GM18517 (cell line): ENCODE measurements around the gene MIR17HG.
A peak's percentile ranks its signal among the peaks of the same experiment; 100 is the strongest.

Experiments used
- ATAC-seq: cut with Tn5 transposase; IDR thresholded peaks from one replicate; pipeline ENCODE4 v1.9.1; 2021; ENCODE audit warnings: mild to moderate bottlenecking, moderate library complexity; ENCODE audit not compliant: unreplicated experiment

The MIR17HG gene

DNA sequence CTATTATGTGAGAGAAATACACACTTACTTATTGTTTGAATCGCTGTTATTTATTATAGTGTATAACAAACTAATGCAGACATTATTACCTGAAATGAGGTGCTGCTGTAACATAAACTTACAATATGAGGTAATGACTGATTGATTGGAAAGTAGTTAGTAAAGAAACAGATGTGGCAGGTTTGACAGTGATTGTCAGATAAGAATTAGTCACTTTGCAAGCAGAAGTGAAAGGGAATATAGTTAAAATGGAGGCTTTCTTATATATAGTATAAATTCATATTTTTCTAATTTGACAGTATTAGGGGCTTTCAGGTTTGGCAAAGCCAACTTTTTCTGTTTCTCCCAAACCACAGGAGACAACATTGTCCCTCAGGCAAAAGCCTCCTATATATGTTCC lies 20.6 kb downstream of the MIR17HG start:
- ATAC-seq: no peak

DNA sequence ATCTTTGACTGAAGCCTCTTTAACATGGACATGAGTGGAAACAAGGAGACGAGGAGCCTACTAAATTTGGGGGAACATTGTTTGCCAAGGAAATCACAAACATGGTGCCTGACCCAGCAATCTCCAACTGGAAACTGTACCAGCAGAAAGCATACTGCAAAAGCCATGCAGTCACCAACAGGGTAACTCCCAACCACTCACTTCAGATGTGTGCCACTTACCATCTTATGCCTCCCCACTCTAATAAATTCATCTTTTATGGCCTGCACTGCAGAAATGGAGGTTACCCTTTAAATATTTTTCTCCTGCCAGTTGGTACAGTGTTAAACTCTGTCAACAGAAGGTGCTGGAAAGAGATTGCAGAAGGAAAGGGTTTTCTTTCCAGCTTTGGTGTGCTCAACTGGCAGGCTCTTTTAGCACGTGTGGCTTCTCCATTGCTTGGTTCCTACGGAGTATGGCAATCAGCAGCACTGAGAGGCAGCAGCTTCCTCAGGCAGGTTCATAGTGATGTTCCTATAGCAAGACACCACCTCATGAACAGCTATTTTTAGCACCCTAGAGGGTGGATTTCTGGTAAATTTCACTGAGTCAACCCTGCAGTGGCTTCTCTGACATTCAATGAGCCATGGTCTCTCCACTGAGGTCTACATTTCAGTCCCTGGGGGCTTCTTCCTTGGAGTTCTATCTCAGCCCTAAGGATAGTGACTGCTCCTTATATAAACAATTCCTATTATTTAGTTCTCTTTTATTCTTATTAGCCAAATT lies 21.4 kb downstream of the MIR17HG start:
- no peak for ATAC-seq

DNA sequence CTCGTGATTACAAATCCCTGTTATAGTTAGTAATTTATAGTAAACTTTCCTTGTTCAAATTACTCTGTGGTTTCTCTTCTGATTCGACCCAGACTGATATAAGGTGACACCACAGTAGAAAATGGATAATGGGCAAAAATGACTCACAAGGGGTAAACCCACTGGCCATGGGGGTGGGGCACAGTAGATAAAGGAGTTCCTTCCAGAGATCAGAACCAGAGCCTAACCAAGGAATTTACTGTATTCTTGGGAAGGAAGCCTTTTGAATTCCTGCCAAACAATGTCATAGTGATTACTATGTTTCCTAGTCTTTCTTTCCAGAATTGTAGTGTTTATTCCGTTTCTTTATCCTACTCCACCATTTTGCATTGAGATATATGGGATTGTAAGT lies 21.9 kb downstream of the MIR17HG start:
- ATAC-seq: peak; percentile 44

DNA sequence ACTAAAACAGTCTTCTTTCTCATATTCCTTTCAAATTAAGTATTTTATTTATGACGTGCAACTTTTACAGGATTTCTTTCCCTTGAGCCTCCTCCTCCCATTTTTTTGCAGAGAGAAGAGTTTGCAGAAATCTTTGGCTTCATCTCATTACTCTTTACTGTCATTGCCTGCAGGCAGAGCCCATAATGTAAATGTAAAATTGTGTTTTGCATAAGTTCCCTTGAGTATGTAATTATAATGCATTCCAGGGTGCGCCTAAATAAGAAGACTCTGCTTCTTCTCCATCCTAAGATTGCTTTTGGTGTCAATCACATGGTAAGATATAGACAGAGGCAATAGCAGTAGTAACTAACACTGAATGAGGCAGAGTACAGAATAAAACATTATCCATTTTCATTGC lies 23.0 kb downstream of the MIR17HG start:
- no peak for ATAC-seq

DNA sequence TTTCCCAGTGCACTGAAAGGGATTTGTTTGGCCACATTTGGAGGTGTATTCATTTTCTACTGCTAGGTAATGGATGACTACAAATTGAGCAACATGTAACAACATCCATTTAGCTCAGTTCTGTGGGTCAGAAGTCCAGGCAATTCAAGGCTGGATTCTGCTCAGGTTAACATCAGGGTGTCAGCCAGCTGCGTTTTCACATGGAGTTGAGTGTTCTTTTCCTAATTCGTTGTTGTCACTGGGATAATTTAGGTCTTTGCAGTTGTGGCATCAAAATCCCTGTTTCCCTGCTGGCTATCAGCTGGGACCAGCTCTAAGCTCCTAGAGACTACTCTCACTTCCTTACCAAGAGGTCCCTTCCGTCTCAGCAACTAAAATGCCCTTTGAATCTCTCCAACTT lies 25.4 kb downstream of the MIR17HG start:
- no peak for ATAC-seq

DNA sequence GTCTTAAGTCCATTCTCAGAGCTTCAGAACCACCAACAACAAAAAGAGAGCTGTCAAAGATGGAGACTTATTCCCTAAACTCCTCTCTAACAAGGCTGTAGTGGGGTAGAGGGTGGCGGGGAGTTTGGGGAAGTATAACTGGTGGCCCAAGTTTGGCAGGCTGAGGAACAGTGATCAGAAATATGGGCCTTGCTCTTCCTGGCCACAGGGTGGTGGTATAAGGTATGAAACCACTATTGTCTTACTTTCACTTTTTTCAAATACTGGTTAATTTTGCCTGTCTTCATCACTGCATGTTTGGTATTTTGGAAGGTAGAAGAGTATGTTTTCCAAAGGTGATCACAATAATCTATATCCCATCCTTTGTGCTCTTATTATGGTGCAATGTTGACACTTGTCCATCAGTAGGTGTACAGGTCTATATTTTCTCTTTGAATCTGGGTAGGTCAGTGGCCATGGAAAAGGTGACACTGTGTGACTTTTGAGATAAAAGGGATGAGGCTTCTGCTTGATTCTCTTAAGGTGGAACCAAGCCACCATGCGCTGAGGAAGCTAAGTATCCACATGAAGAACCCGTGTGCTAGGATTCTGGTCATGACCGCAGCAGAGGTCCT lies 27.7 kb downstream of the MIR17HG start:
- ATAC-seq: peak; percentile 98

DNA sequence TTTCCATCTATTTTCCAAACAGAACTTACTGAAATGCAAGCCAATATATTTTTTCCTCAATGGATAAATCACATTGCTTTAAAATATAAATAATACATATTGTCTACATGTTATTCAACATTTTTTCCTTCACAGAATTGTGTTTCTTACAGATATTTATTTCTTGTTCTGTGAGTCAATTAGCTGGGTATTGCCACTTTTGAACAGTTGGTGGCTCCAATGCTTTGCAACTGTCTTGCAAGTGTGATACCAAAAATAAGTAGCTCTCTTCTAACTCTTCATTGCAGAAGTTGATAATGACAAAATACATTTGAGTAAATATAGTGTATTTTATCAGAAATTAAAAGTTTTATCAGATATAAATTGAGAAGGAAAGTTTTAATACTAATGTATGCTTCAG lies 33.9 kb downstream of the MIR17HG start:
- ATAC-seq: no peak

DNA sequence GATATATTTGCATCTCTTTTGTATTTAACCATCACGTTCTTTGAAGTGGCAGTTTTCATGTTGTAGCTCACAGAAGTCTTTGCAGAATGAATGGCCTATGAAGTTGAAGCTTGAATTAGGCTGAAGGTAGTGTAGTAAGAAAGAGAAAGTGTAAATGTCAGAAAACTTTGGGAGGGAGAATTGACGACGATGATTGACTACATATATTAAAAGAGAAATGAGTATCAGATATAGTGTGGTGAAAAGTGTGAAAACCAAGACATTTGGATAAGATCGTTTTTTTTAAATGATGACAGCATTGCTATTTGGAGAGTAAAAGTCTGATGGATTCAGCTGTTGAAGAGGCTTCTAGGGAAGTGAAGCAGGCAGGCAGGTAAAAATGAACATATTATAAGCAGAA lies 36.3 kb downstream of the MIR17HG start:
- ATAC-seq: no peak

DNA sequence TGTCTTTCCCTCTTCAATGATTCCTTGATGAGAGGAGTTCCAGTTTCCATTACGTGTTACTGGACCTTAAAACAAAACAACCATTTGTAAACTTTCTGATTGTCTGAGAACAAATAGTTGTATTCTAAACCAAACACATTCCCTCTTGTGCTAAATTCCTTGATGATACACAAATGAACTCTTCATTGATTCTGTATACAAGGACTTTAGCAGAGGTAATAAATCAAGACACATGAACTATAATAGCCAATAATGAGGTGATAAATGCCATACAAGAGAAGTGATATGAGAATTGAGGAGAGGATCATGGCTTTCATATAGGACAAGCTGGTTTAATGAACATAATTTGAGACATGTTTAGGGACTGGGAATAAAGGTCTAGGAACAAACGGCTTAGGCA lies 37.4 kb downstream of the MIR17HG start:
- no peak for ATAC-seq

DNA sequence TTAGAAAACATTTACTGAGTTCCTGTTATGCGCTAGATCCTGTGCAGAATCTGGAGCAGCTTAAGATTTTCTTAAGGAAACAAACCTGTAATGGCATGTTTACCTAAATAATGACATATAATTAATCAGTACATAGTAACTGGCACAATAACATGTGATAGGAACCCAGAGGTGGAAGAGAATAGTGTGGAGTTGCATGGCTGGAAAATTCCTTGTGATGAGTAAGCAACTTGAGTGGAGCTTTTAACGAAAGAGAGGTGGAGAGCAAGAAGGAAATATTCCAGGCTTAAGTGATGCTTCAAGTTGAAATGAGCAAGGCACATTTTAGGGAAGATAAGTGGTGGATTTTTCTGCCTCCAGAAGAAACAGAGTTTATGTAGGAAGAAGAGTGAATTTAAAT lies 41.7 kb downstream of the MIR17HG start:
- ATAC-seq: no peak

DNA sequence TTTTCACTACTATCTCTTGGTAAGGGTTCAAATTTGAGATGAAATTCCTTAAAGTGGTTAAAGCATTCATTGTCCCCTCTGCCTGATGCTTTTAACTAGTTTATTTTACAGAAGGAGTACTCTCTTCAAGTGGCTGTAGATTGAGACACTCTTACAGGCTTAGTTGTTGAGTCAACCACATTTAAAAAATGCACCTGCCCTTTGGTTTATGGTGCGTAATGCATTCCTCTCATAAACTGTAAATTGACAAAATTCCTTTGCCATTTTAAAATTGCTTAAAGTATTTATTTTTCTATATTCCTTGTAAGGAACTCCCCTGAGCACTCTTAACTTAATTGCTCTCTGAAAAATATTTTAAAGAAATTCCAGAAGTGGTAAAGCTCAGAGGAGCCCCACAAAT lies 50.1 kb downstream of the MIR17HG start:
- no peak for ATAC-seq

DNA sequence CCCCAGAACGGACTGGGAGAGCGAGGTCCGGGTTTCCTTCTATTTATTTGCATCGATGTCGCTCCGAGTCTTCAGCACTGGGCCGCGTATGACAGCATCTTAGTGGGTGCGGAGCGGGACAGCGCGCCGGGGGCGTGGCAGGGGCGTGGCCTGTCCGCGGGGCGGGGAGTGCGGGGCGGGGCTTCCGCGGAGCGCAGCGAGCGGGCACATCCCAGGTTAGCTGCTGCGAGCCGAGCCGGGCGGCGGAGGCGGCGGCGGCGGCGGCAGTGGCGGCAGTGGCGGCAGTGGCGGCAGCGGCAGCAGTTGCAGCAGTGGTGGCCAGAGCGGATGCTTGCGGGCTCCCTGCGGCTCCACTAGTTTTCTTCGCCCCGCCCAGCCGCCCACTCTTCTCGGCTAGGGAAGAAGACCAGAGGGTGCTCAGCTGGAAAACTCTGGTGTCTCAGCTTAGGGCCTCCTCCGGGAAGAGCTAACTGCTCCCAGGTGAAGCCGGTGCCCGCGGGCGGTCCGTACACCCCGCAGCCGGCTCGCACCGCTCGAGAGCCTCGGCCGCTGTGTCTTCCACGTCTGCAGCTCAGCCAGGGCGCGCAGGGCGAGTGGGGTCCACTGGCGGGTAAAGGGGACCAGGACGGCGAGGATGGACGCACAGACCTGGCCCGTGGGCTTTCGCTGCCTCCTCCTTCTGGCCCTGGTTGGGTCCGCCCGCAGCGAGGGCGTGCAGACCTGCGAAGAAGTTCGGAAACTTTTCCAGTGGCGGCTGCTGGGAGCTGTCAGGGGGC lies 51.1 kb downstream of the MIR17HG start, which contains the start of gene GPC5:
GPC5 (plus strand) TSS at position 209 of the 776 bp plus-strand sequence.
- peak; percentile 93 for ATAC-seq

DNA sequence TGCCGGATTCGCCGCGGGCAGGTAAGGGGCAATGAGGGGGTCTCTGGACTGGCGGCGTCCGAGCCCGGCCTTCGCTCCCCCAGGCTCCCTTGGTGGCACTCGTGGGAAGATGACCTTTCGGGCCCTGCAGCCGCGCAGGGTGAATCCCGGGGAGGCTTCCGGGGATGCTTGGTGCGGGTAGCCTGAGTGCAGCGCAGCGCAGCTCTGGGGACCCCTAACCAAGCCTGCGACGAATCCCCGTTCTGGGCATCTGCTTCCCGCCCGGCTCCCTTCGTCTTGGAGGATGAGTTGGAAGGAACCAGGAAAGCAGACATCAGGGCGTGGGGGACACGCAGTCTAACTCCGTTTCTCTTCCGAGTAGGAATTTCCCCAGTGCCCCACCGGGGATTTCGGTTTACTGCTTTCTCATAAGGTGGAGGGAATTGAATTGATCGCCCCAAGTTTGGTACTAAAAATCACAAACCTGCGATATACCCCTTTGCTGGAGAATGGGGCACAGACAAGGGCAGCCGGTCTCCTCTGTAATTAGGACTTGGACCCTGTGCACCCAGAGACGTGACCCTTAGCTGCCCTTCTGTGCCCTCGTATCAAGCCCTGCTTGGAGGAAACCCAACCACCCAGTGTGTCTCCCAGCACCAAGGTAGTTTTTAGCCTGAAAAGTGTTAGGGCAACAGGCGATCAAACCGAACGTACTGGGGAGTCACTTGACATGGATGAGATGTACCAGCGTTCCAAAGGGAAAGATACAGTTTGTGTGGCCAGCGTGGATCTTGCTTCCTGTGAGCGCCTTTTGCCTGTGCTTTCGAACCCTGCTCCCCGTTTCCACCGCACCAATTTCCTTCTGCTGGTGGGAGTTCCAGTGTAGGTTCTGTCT lies 51.9 kb downstream of the MIR17HG start:
- ATAC-seq: peak; percentile 14

DNA sequence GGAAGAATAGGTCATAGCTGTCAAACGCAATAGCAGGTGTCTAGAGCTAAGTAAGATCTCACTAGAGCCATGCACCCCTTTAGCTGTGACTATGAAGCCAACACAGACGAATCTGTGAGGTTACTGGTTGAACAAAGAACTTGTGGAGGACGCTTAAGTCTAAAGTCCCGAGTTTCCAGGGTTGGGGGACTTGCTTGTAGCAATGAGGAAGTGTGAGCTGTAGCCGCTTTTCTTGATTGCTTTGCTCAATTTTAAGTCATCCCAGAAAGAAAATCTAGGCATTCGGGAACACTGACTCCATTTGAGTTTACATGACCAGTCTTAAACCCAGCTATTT lies 52.5 kb downstream of the MIR17HG start:
- no peak for ATAC-seq

DNA sequence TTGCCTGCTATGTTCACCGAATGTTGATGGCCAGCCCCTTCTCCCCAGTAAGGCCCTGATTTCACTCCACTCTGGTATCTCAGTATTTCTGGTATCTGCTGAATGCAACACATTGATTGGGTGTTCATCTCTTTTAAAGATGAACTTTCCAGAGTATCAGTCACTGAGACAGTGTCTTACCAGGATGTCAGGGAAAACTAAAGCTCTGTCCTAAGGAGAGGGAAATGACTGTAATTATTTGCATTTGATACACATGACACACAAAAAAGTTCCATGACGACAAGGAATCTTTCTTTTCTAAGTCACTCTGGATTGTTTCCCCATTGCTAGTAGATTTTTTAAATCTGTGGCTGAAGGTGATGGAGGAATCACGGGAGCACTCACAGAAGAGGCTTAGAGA lies 53.2 kb downstream of the MIR17HG start:
- no peak for ATAC-seq

DNA sequence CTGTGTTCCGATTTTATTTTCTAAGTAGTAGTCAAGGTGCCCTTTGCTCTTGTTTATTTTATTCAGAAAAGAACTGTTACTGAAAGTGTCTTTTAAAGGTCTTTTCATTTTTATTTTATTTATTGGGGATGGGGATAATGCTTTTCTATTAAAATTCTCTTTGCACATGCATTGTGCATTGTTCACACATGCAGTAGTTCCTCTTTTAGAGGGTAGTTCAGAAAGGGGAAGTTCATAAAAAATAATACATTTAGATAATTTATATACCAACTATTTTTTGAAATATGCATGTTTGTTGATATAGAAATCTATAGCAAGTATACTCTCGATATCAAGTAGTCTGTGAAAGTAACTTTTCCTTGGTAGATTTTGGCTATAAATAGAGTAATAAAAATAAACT lies 54.4 kb downstream of the MIR17HG start:
- ATAC-seq: no peak
